NCI-H2171 treated with DMSO at 0.1 percent for 48 hours (cell line): ENCODE measurements around the gene DCD.
"Not testable (repeated sequence)": the region's sequence is repeated elsewhere in the genome, so short reads cannot be mapped to it uniquely, and the experiment has no call there.

Source experiments
- DNase-seq: peaks from one replicate; lab custom pipeline; 2025; lab: John Stamatoyannopoulos, UW

DCD gene, protein sequence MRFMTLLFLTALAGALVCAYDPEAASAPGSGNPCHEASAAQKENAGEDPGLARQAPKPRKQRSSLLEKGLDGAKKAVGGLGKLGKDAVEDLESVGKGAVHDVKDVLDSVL

DNA sequence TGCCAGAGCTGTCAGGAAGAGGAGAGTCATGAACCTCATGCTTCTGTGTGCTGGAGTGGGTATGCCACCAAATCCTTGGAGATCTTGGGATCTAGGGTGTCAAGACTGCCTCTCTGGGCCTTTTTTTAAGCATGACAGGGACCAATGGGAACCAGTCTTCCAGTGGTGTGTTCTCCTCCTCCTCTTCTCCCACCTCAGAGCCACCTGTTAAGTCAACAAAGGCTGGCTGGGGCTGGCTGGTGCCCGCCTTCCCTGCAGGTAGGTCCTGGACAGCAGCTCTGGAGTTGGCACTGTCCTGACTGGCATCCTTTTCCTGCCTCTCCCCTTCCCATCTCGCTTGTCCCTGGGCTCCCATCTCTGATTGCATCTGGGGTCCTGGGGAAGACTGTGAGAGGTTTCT, at the start of gene DCD:
Gene DCD, minus strand, starts transcription at position 101 of the 400 bp plus-strand sequence. Its CDS starts 62 bp downstream, at position 39.
- no peak for DNase-seq

DNA sequence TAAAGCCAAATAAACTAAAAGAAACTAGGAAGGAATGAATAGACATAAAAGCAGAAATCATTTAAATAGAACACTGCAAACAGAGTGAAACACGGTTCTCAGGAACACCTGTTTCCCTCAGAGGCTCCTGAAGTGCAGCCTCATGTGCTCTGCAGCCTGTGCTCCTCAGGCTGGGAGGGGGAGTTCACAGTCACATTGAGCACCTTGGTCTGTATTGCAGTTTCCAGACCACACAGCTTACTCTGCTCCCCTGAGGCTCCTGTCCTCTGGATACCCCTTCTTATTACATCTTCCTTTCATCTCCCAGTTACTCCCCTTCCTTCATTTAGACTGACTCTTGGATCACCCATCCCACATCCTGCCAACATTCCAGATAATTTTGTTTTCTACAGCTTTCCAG, 49.7 kb upstream of the DCD start:
- no peak for DNase-seq

DNA sequence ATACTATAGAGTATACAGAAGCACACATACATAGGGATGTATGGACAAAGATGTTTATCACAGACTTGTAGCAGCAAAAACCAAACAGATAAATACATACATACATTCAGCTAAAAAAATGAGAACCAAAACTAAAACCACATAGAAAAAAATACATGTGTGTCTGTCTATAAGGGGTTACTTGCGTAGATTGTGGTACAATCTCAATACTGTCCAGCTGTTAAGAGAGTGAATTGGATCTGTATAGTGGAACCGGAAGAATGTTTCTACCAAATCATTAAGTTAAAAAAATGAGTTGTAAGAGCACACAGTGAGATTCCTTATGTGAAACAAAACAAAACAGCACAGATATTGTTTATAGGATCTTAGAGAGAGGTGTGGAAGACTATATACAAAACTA, 44.2 kb upstream of the DCD start:
- no peak for DNase-seq

DNA sequence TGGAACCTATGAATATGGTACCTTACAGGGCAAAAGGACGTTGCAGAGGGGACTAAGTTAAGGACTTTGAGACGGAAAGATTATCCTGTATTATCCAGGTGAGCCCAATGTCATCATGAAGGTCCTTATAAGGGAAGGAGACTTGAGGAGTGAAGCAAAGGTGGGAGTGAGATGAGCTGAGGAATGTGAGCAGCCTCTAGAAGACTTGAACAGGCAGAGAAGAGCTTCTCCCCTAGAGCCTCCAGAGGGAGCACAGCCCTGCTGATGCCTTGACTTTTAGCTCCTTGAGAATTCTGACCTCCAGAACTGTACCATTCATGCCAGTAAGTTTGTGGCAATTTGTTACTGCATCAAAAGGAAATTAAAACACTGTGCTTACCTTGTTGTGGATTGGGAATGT, 41.8 kb upstream of the DCD start:
- DNase-seq, result peak; percentile 9

DNA sequence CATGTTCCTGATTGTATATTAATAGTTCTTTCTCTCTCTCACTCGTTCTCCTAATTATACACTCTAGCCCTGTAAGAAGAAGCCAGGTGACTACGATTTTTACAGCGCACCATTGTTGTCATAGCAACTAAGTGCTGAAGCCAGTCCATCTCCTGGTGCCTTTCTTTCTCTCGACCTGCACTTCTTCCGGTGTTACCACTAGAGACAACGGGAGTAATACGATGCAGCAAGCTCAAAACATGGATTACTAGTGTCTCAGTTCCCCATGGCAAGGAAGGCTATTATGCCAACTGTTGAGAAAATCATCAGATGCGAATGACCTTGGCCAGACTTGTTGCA, 40.8 kb upstream of the DCD start:
- no peak for DNase-seq

DNA sequence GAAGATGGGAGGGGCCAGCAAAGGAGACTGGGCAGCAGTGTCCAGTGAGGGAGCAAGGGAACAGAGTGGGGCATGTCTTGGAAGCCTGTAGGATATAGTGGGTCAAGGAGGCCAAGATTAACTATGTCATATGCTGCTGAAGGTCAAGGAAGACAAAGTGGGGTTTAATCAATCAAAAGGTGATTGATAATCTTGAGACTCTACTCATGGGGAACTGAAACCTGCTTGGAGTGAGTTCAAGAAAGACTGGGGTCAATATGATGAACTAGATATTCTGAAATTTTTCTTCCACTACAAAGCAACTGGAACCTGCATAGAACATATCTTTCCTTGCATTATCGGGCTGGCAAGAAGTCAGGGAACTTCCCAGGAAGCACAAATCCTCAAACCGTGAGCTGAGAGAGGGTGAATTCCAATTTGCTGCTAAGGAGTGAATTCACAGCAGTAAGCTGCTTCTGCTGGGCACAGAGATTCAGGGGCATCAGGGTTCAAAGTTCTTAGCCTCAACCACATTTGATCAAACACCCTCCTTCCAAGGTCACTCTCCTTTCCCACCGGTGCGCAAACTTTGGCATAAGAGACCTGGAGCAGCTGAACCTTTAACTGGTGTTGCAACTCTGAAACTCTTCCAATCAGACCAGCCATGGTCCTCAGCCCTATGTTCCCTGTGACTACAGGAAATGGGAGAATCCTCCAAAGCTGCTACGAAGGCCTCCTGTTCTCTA, 40.3 kb upstream of the DCD start:
- no peak for DNase-seq

DNA sequence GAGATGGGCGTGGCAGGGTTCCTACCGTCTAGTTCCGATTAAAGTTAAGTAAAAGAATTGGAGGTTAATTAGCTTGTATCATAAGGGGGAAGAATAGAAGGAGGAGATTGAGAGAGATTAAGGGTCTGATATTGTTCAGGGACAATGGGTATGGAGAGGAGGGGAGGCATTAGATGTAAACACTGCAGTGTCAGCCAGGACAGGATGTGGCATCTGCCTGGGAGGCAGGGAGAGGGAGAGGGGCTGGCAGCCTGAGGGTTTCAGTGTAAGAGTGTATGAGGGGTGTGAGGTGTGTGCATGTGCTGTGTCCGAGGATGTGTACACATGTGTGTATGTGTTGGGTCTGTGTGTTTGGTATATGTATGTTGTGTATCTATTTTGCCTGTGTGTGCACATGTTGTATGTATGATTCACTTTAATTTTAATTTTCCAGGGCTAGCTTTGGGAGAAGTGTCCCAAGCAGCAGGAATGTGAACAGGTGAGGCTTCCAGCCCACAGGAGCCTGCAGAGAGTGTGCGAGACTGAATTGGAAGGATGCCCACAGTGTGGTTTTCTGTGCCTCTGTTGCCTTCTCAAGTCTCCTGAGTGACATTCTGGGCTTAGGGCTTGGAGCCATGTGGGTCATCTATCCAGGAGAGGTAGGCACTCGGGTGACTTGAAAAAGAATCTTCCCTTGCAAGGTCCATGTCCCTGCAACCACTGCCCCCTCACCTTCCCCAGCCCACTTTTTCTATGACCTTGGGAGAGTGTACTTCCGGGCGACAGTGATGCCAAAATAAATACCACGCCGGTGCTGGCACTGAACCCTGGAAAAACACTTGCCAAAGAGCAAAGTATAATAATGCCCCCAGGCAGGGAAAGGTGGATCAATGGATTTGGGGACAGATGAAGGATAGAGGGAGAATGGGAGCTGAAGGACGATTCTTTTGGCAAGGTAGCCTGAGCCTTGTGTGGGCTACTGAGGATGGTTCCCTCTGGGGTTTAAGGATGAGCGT, 36.8 kb upstream of the DCD start:
- DNase-seq, result no peak

DNA sequence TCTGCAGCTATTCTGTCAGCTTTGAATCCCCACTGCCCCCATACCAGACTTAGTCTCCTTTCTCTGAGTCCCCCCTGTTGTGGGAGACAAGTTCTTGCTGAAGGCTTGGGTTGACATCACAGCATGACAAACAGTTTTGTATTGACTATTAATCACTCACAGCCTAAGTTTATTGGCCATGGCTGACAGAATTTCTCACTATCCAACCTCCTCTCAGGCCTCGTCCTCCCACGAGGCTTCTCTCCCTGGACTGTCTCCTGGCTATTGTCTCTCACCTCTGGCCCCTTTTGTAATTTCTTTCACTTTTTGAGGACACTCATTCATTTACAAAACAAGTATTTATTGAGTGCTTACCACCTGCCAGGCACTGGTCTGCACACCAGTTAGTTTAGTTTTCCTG, 35.2 kb upstream of the DCD start:
- DNase-seq, result no peak

DNA sequence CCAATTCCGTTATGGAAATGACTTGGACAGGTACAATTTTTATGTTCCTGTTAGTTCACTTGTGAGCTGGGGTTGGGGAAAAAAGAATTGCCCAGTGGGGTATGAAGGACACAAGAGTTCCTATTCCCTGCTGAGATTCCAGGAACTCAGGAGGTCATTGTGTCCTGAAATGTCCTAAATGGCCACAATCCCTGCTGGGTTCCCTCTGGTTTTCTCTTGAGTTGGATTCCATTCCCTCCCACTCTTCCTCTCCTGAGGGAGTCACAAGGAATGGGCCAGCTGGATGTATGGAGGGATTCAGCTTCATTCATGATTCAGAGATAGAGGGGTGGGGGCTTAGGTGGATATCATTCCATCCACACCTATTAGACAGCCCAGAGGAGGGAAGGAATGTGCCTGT, 34.5 kb upstream of the DCD start:
- no peak for DNase-seq

DNA sequence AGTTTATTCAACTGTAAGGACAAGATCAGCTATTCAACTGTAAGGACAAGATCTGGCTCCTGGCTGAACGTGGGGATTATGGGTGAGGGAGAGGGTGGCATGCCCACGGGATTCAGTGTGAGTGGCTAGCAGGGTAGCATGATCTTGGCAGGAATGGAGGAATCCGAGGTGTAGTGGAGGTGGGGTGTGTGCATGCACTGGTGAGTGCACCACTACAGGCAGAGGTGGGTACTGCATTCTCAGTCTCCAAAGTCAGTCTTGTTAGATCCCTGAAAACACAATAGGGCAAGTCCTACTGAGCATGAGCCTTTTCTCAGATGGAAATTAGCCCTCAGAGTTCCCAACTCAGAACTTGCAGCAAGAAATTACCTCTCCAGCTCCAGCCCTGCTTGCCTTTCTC, 32.2 kb upstream of the DCD start:
- DNase-seq, result peak; percentile 2

DNA sequence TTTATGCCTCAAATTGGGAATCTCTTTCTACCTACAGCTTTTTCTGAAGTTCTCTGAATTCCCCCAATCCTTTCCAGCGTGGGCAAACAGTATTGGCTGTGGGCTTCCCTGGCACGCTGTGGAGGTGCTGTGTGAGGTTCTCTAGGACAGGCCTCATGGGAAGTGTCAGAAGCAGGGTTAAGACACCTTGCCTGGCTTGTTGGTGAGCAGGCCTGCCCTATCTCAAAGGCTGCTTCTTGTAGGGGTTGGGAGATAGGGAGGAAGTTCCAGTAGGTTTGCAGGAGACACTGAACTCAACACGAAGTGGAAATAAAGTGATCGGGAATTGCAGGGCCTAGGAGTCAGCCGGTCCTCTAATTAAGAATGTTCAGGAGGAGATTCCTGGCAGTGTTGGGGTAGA, 30.0 kb upstream of the DCD start:
- DNase-seq, result no peak

DNA sequence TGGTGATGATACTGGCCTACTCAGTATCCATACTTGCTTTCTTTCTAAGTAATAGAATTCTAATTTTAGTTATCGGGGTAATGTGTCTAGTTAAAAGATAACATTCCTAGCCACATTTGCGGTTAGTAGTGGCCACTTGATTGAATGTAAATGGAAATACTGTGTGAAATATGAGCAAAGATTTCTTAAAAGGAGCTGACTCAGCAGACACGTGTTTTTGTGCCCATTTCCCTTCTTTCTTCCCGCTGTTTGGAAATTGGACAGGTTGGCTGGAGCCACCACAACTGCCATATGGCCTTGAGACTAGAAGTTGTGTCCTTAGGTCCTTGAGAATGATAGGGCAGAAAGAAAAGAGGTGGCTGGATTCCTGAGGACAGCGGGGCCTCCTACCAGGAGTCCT, 19.8 kb upstream of the DCD start:
- no peak for DNase-seq

DNA sequence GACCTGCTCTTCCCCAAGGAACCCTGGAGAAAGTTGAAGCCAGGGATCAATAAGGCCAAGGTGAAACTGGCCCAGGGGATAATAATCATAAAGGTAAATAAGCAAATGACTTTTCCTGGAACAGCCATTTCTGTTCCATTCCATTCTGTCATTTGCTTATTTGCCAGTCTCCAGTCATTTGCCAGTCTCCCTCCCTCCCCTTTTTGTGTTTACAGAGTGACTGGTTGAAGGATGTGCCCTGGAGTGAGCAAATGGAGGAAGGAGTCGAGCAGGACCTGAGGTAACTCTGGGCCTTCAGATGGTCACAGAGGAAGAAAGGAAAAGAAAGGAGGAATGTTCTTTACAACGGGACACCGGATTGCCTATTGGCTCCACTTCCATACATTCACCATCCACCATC, 17.8 kb upstream of the DCD start:
- no peak for DNase-seq

DNA sequence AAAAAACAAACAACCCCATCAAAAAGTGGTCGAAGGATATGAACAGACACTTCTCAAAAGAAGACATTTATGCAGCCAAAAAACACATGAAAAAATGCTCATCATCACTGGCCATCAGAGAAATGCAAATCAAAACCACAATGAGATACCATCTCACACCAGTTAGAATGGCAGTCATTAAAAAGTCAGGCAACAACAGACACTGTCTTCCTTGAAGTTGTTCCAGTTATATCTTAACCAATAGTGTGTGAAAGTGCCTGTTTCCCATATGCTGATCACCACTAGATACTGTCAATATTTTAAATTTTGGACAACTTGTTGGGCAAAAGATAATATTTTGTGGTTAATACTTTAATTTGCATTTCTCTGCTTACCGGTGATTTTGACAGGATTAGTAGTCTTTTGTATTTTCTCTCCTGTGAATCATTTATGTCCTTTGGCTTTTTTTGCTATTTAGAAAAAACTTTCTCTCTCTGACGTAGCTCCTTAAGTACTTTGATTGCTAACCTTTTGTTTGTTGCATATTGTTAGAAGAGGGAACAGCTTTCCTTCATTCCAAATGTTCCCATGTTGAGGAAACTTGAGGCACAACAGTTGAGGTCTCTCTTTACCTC, 17.0 kb upstream of the DCD start:
- not testable (repeated sequence) for DNase-seq

DNA sequence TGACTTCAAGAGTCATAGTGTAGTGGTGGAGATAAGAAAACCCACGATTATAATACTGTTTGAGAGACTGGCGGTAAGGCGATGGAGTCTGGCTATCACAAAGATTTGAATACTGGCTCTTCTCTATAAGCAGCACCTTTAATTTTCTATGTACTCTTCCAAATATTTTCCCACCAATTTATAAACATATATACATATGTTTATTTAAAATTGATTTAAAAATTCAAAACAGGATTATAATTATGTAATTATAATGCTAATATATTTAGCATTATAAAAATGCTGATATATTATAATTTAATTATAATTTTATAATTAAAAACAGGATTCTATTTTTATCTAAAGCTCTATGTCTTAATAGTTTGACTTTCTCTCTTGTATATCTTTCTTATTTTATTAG, 15.4 kb upstream of the DCD start:
- DNase-seq, result no peak

DNA sequence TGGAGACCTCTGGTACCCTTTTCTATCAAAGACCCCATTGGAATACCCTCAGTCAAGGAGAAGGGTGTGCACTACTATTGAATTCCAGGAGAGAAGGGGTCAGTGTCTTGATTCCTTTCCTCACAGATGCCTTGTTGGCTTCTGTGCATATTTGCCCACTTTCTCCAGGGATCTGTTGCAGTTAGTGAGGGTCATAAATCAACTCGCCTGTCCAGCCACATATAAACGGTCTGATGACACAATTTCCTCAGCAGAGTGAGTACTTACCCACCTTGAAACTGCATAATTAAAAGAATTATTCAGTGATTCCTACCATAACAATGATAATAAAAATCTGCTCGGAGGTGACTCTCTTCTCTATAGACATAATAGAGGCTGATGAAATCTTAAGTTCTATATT, 13.9 kb upstream of the DCD start:
- DNase-seq, result no peak

DNA sequence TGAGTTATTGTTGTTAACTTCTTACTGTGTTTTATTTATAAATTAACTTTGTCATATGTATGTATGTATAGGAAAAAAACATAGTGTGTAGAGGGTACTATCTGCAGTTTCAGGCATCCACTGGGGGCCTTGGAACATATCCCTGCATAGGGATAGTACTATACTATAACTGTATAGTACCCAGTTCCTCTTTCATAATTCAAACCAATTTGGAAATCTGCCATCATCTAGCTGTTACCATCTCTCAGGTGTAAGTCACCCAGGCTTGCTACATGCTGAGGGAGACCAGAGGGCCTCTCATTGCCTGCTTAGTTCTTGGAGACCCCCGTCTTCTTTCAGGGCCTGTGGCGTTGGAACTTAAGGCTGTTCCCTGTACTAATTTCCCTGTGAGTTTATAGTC, 12.9 kb upstream of the DCD start:
- DNase-seq, result no peak

DNA sequence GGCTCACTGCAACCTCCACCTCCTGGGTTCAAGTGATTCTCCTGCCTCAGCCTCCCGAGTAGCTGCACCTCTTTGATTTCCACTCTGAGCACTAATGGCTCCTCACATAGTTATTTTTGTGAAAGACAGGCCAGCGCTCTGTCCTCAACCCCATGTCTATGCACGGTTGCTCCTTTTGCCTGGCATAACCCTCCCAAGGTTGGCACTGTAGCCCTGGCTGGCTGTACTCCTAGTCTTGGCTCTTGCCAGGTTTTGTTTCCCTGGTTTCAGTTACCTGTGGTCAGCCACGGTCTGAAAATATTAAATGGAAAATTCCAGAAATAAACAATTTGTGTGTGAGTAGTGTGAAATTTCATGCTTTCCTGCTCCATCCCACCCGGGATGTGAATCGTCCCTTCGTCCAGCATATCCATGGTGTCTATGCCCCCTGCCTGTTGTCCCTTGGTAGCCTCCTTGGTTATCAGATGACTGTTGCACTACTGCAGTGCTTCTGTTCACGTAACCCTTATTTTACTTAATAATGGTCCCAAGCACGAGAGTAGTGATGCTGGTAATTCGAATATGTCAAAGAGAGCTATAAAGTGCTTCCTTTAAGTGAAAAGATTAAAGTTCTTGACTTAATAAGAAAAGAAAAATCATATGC, 12.3 kb upstream of the DCD start:
- DNase-seq, result no peak

DNA sequence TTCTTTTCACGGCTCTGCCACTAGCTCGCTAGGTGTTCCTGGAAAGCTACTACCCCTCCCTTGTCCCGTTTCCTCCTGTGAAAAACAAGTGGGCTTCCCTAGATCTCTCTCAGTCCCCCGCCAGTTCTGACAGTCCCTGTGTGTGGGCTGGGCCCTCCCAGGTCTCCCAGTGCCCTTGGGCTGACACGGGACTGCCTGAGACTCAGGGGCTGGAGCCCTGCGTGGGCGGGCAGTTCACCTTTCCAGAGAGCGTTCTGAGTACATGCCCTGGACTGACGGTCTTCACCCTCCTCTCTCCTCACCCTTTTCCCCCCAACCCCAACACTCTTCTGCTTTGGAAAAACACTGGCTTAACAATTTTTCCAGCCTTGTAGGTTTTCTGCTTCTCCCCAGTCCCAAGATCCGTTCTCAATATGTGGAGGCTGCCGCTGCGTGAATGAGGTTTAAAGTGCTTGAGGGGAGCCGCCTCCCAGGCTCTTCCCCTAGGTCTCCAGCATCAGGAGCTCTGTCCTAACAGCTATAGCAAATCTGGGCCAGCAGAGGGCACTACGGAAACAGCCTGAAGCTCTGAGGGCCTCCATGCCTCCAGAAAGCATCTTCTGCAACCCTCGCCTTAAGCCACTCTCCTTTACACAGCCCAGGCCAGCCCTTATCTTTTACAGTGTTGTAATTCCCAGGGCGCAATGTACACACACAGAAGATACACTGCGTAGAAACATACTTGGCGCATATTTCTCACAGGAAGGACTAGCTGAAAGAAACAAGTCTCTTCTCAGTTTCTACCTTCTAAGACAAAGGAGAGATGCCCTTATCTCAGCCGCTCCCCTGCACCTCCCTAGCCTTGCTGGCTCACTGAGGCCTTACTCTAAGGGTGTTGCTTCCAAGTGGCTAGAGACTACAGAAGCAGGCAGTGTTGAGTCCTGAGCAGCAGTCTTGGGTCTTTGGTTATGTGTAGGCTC, 10.4 kb upstream of the DCD start:
- peak; percentile 20 for DNase-seq

DNA sequence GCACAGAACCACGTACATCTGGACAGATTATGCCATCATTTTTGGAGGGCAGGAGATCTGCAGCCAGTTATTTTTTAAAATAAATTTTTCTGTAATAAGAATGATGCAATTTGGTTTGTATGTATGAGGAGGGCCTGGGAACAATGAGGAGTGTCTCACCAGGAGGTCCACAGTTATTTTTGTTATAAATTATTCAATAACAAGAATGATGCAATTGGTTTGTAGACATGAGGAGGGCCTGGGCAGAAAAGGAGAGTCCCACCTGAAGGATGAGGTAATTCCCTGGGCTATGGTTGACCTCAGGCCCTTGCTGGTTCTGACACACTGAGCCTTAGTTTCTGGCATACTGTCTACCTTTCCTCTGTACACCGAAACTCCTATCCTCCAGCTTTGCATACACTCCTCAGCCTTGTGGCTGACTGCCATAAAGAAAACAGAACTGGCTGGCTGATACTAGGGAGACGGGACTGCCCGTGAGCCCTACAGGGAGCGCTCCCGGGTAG, 9.0 kb upstream of the DCD start:
- DNase-seq, result no peak

DNA sequence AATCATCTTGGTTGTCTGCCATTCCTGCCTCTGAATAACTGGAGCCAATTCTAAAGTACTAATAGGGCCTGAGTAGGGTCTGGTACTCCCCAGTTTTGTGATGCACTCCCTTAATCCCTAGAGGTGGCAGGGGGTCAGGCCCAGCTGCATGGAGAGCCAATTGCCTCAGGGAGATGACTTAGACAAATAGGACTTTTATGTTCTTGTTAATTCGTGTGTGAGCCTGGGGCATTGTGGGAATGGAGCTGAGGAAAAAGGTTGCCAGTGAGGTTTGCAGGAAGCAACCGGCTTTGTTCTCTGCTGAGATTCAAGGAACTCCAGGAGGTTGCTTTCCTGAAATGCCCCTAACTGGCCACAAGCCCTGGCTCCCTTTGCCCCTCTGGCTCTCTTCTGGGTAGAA, 6.8 kb upstream of the DCD start:
- DNase-seq, result no peak
